GM06990 (cell line): Measurements from ENCODE around the gene TP53RK.
"Not testable (repeated sequence)": the region's sequence is repeated elsewhere in the genome, so short reads cannot be mapped to it uniquely, and the experiment has no call there.

Source experiments
- DNase-seq: peaks from one replicate; pipeline ENCODE4 v3.0.0-alpha.2; 2011; ENCODE audit not compliant: insufficient read length; ENCODE audit errors: extremely low read depth
- H3K27me3 ChIP-seq: replicated peaks from 2 replicates; pipeline ENCODE4 v1.6.0; 2011; ENCODE audit warnings: low read length; ENCODE audit not compliant: control insufficient read depth, insufficient read depth
- H3K36me3 ChIP-seq: 2 replicates; pipeline ENCODE4 v1.5.1; 2011; ENCODE audit warnings: low read length; ENCODE audit not compliant: control insufficient read depth, insufficient read depth
- H3K4me3 ChIP-seq: replicated peaks from 2 replicates; pipeline ENCODE4 v1.5.1; 2011; ENCODE audit warnings: low read depth, mild to moderate bottlenecking, control low read depth, low read length
- TF ChIP-seq, protein P1 (sequence below): IDR thresholded peaks from 2 replicates; pipeline ENCODE4 v1.5.1; 2011; ENCODE audit warnings: low read length, control low read depth, mild to moderate bottlenecking, inconsistent platforms; ENCODE audit not compliant: insufficient read depth, poor library complexity, severe bottlenecking

The TP53RK gene

GRCh38 chr20:46681032-46681854, 8.0 kb downstream of the TP53RK start:
- DNase-seq = no peak
- Histone ChIP-seq H3K27me3 (no peaks in the 10 kb centered on the region), H3K36me3 (peaks cover 2% of the 10 kb centered on the region), H3K4me3 (no peak overlapping the region)
- TF ChIP-seq, protein P1, sequence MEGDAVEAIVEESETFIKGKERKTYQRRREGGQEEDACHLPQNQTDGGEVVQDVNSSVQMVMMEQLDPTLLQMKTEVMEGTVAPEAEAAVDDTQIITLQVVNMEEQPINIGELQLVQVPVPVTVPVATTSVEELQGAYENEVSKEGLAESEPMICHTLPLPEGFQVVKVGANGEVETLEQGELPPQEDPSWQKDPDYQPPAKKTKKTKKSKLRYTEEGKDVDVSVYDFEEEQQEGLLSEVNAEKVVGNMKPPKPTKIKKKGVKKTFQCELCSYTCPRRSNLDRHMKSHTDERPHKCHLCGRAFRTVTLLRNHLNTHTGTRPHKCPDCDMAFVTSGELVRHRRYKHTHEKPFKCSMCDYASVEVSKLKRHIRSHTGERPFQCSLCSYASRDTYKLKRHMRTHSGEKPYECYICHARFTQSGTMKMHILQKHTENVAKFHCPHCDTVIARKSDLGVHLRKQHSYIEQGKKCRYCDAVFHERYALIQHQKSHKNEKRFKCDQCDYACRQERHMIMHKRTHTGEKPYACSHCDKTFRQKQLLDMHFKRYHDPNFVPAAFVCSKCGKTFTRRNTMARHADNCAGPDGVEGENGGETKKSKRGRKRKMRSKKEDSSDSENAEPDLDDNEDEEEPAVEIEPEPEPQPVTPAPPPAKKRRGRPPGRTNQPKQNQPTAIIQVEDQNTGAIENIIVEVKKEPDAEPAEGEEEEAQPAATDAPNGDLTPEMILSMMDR = peak; percentile 81

- TF ChIP-seq, protein P1 = no peak
- H3K4me3 ChIP-seq = no peak overlapping the region
- H3K27me3 ChIP-seq = no peaks in the 10 kb centered on the region
- peaks cover 2% of the 10 kb centered on the region for H3K36me3 ChIP-seq
- no peak for DNase-seq
Measured at GRCh38 chr20:46680684-46681031, 8.6 kb downstream of the TP53RK start.

DNA sequence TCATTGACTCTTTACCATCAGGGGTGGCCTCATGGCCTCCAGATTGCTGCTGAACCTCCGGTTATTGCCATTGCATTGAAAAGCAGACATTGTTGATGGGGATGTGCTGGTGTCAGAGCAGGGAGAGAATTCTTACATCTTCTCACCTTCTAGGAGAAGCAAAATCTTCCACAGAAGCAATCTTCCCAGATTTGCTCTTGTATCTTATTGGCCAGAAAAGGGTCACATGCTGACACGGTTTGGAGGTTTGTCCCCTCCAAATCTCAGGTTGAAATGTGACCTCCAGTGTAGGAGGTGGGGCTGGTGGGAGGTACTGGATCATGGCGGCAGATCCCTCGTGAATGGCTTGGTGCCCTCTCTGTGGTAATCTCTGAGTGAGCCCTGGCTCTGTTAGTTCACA, 10.7 kb downstream of the TP53RK start:
- H3K4me3 ChIP-seq = no peak overlapping the region
- H3K27me3 ChIP-seq = no peaks in the 10 kb centered on the region
- TF ChIP-seq, protein P1 = no peak
- peaks cover 2% of the 10 kb centered on the region for H3K36me3 ChIP-seq
- no peak for DNase-seq

- TF ChIP-seq, protein P1 = no peak
- H3K4me3 ChIP-seq = no peak overlapping the region
- DNase-seq = no peak
Measured at GRCh38 chr20:46677608-46678007, 11.6 kb downstream of the TP53RK start.

DNA sequence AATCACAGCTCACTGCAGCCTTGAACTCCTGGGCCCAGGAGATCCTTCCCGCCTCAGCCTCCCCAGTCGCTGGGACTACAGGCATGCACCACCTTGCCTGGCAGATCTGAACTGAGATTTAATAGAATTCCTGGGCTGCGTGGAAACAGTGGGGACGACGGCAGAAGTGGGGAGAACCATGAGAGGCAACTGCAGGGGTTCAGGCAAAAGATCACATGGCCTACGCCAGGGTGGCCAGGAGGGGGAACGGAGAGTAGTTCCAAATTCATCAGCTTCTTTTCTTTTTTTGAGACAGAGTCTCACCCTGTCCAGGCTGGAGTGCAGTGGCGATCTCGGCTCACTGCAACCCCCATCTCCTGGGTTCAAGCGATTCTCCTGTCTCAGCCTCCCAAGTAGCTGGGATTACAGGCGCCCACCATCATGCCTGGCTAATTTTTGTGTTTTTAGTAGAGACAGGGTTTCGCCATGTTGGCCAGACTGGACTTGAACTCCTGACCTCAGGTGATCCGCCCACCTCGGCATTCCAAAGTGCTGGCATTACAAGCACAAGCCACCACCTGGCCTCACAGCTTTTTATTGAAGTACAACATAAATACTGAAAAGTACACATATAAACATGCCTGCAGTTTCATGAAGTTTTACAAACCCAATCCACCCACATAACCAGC, 12.5 kb downstream of the TP53RK start:
- DNase-seq, H3K27me3 ChIP-seq, H3K36me3 ChIP-seq, H3K4me3 ChIP-seq: not testable (repeated sequence)

More at GRCh38 chr20:46677608-46678007, 11.6 kb downstream of the TP53RK start:
- H3K27me3 ChIP-seq = no peaks in the 10 kb centered on the region
- peaks cover 2% of the 10 kb centered on the region for H3K36me3 ChIP-seq

DNA sequence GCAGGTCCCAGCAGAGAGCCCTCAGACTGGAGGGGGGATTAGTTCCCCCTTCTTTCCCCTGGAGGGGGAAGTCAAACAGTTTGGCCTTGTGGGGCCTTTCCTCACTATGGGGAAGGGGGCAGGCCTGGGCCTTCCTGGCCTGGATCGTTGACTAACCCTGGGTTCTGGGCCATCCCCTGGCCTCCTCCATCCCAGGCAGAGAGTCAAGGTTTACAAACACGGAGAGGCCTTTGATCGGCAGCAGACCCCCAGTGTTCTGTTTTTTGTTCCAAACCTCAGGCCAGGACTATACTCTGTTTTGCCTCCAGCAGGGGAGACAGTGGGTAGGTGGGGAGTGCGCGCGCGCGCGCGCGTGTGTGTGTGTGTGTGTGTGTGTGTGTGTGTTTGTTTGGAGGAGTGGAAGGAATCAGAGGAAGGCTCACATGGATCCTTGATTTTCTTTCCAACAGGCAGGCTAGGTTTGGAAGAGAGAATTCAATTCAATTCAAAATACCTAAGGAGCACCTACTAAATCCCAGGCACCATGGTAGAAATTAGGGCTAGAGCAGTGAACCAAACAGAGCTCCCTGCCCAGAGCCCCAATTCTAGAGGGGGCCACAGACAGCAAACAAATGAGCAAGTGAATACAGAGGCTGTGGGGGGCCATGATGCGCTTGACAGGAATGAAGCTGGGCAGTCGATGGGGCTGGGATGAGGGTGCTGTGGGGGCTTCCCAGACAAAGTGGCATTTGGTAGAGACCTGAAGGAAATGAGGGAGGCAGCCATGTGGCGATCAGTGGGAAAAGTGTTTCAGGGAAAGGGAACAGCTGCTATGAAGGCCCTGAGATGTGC, 14.8 kb downstream of the TP53RK start:
- TF ChIP-seq, protein P1 = no peak
- H3K4me3 ChIP-seq = no peak overlapping the region
- no peak for DNase-seq
- no peaks in the 10 kb centered on the region for H3K36me3 ChIP-seq
- no peaks in the 10 kb centered on the region for H3K27me3 ChIP-seq
